Endothelial cell of umbilical vein (primary cell): ENCODE data around the gene CEP55. TPM values are rescaled to one million over a fixed set of nuclear protein-coding genes. Genes with fewer than 3 reads are reported as not detected.
A peak's percentile ranks its signal among the peaks of the same experiment; 100 is the strongest.

Experiments
- Bru-seq: library from RNA; stranded (reverse); fragments of 400-500 nt; gene quantifications from one replicate; lab custom pipeline; 2021; lab: Mats Ljungman, UMichigan
- BruChase-seq, 2 experiments: library from RNA; stranded (reverse); fragments of 400-500 nt; gene quantifications; one replicate each; lab custom pipeline; 2021; lab: Mats Ljungman, UMichigan
- BruUV-seq: library from RNA; stranded (reverse); fragments of 400-500 nt; replicated peaks from 2 replicates; lab custom pipeline; 2021; lab: Mats Ljungman, UMichigan
- CTCF ChIA-PET: fragments of 300-600, 350-600 bp; sonication (Branson Sonifier 250); formaldehyde crosslinking; loops from one replicate; lab custom pipeline; 2021; ENCODE audit warnings: antibody characterized with exemption, inconsistent platforms; lab: Charles Lee
- POLR2A ChIA-PET: fragments of 300-600, 350-600 bp; sonication (Branson Sonifier 250); formaldehyde crosslinking; loops from one replicate; lab custom pipeline; 2021; ENCODE audit warnings: antibody characterized with exemption, inconsistent platforms; lab: Charles Lee
- DNase-seq: peaks from one replicate; pipeline ENCODE4 v3.0.0-alpha.2; 2011; ENCODE audit warnings: low read depth, low spot score
- FAIRE-seq: peaks from 2 replicates; lab custom pipeline; 2011; peaks lifted over from hg19 to GRCh38; lab: Jason Lieb, UNC
- H2AFZ ChIP-seq: 2 replicates; pipeline ENCODE4 v1.6.0; 2012; ENCODE audit warnings: low read depth, low read length, control low read depth, inconsistent platforms
- H3K27ac ChIP-seq: 2 replicates; pipeline ENCODE4 v1.5.1; 2011; ENCODE audit warnings: low read depth, mild to moderate bottlenecking, control low read depth, low read length, moderate library complexity; ENCODE audit not compliant: insufficient read depth
- H3K27me3 ChIP-seq, 2 experiments: 2 replicates each; pipeline versions ENCODE4 v1.6.0 to v1.6.1; 2011; ENCODE audit warnings: low read length in 2 of 2, mixed read lengths in 1 of 2; ENCODE audit not compliant: control insufficient read depth in 2 of 2, insufficient read depth in 2 of 2
- H3K36me3 ChIP-seq, 2 experiments: 2 replicates in 1 of 2; 3 replicates in 1 of 2; pipeline ENCODE4 v1.5.1; 2011; ENCODE audit warnings: low read length in 2 of 2, mild to moderate bottlenecking in 1 of 2, moderate library complexity in 1 of 2; ENCODE audit not compliant: control insufficient read depth in 2 of 2, insufficient read depth in 2 of 2; ENCODE audit errors: extremely low read depth in 1 of 2
- H3K4me1 ChIP-seq: 3 replicates; pipeline ENCODE4 v1.5.1; 2011; ENCODE audit warnings: mild to moderate bottlenecking, low read length; ENCODE audit not compliant: control insufficient read depth, insufficient read depth; ENCODE audit errors: extremely low read depth
- H3K4me2 ChIP-seq: 2 replicates; pipeline ENCODE4 v1.6.1; 2011; ENCODE audit warnings: low read length, control low read depth, mixed read lengths; ENCODE audit not compliant: insufficient read depth
- H3K4me3 ChIP-seq, 3 experiments: fragments of 200-600 bp in 1 of 3; sonication (generic), shearing (Covaris generic) in 1 of 3; replicated peaks in 1 of 3; 2 replicates each; pipeline ENCODE4 v1.5.1; 2011 to 2016; ENCODE audit warnings: control low read depth in 3 of 3, low read length in 3 of 3, mild to moderate bottlenecking in 2 of 3, inconsistent platforms in 1 of 3, low read depth in 1 of 3, moderate library complexity in 1 of 3; ENCODE audit not compliant: insufficient read depth in 1 of 3
- H3K79me2 ChIP-seq: 2 replicates; pipeline ENCODE4 v1.6.0; 2012; ENCODE audit warnings: low read length, inconsistent platforms; ENCODE audit not compliant: control insufficient read depth, insufficient read depth
- H3K9ac ChIP-seq: replicated peaks from 2 replicates; pipeline ENCODE3; 2011; ENCODE audit warnings: low read length, control low read depth; ENCODE audit not compliant: insufficient read depth; ENCODE audit errors: extremely low read depth
- H3K9me1 ChIP-seq: replicated peaks from 3 replicates; pipeline ENCODE4 v1.6.0; 2011; ENCODE audit warnings: mild to moderate bottlenecking, low read length; ENCODE audit not compliant: control insufficient read depth, insufficient read depth; ENCODE audit errors: extremely low read depth
- H3K9me3 ChIP-seq: replicated peaks from 2 replicates; pipeline ENCODE4 v1.5.1; 2012; ENCODE audit warnings: low read length, inconsistent platforms; ENCODE audit not compliant: control insufficient read depth, insufficient read depth
- H4K20me1 ChIP-seq: replicated peaks from 2 replicates; pipeline ENCODE3; 2011; ENCODE audit warnings: mild to moderate bottlenecking, low read length; ENCODE audit not compliant: control insufficient read depth, insufficient read depth; ENCODE audit errors: extremely low read depth
- CTCF ChIP-seq, 2 donors: IDR thresholded peaks; 1 replicate in 1 of 2; 2 replicates in 1 of 2; pipeline ENCODE4 v1.5.1; 2011; ENCODE audit warnings: low read length in 2 of 2, mild to moderate bottlenecking in 2 of 2, moderate library complexity in 2 of 2, control low read depth in 1 of 2, inconsistent platforms in 1 of 2, low read depth in 1 of 2; ENCODE audit not compliant: insufficient read depth in 1 of 2; ENCODE audit errors: extremely low read depth in 1 of 2
- EZH2 ChIP-seq: IDR thresholded peaks from 2 replicates; pipeline ENCODE4 v1.6.1; 2012; ENCODE audit warnings: borderline replicate concordance, low read depth, mild to moderate bottlenecking, moderate library complexity, low read length, inconsistent platforms; ENCODE audit not compliant: severe bottlenecking
- FOS ChIP-seq: IDR thresholded peaks from 2 replicates; pipeline ENCODE4 v1.6.1; 2011; ENCODE audit warnings: mild to moderate bottlenecking, low read length, moderate library complexity, borderline replicate concordance; ENCODE audit not compliant: insufficient read depth
- GATA2 ChIP-seq: IDR thresholded peaks from 2 replicates; pipeline ENCODE4 v1.7.0; 2011; ENCODE audit warnings: low read depth, mild to moderate bottlenecking, moderate library complexity, mixed read lengths, low read length; ENCODE audit not compliant: insufficient read length, insufficient read depth
- JUN ChIP-seq: IDR thresholded peaks from 2 replicates; pipeline ENCODE4 v1.6.1; 2011; ENCODE audit warnings: borderline replicate concordance, low read depth; ENCODE audit not compliant: insufficient read length, insufficient read depth
- MAX ChIP-seq: IDR thresholded peaks from 2 replicates; pipeline ENCODE4 v1.6.1; 2011; ENCODE audit not compliant: insufficient read depth, insufficient read length
- MYC ChIP-seq: IDR thresholded peaks from one replicate; pipeline ENCODE4 v1.6.1; 2011; ENCODE audit warnings: mild to moderate bottlenecking, low read depth, low read length
- POLR2A ChIP-seq: IDR thresholded peaks from 2 replicates; pipeline ENCODE4 v1.6.1; 2012; ENCODE audit warnings: low read depth, mild to moderate bottlenecking, control low read depth, low read length
- POLR2AphosphoS5 ChIP-seq: IDR thresholded peaks from 2 replicates; pipeline ENCODE4 v1.6.1; 2012; ENCODE audit warnings: low read depth, mild to moderate bottlenecking, control low read depth, low read length, moderate library complexity; ENCODE audit not compliant: insufficient read depth
- dilution Hi-C: fragments of 300-500 bp; cut with MboI; formaldehyde crosslinking; loops from one replicate; pipeline ENCODE4 v1.15.0; 2019; ENCODE audit warnings: low sequenced_read_pairs; ENCODE audit not compliant: extremely low pct_ligation_motif_present
- intact Hi-C: fragments of 100-400 bp; cut with micrococcal nuclease; formaldehyde crosslinking; loops from one replicate; pipeline ENCODE4 v1.10.0; 2022
- long read RNA-seq: library from polyadenylated mRNA; stranded (forward); transcript quantifications from one replicate; pipeline ENCODE4 v2.0.0, GENCODE V29; 2021
- polyA minus RNA-seq, 3 experiments: library from RNA; depleted of rRNA, polyadenylated mRNA; stranded (reverse); fragments of >200 nt; gene quantifications; 1 replicate in 1 of 3; 2 replicates in 2 of 3; pipeline ENCODE4 v1.2.3, GENCODE V29; 2011
- polyA plus RNA-seq, 4 experiments: library from polyadenylated mRNA; depleted of rRNA in 3 of 4; stranded (reverse) in 3 of 4; unstranded in 1 of 4; fragments of >200 nt; gene quantifications; 2 replicates each; pipeline versions ENCODE4 v1.2.1 to v1.2.3, GENCODE V29; 2011 to 2012; ENCODE audit warnings: missing spikeins in 1 of 4
- total RNA-seq: library from RNA; stranded (reverse); gene quantifications from 2 replicates; pipeline ENCODE4 v1.2.3, GENCODE V29; 2021

CEP55 gene
- total RNA-seq (58.9 and 63.0 TPM in 2 replicates), polyA plus RNA-seq (13.8 and 17.4 TPM in 2 replicates), polyA minus RNA-seq (11.5 and 13.4 TPM in 2 replicates), Bru-seq, nascent RNA (percentile 82 among the genes with signal in this experiment), BruChase-seq, experiment 1, labeled RNA remaining after a 6-hour chase (percentile 87 among the genes with signal in this experiment), BruChase-seq, experiment 2, labeled RNA remaining after a 2-hour chase (percentile 72 among the genes with signal in this experiment)
- polyA plus RNA-seq (2011; cell fraction: cytosol; rRNA removed) = 32.1 and 33.5 TPM in 2 replicates
- 17.7 and 25.4 TPM in 2 replicates for polyA plus RNA-seq (2011; cell fraction: nucleus; rRNA removed)
- 25.8 and 64.9 TPM in 2 replicates for polyA plus RNA-seq (2012)
- 25.9 TPM for polyA minus RNA-seq (2011; cell fraction: cytosol; rRNA and poly(A)+ RNA removed)
- 7.3 and 12.3 TPM in 2 replicates for polyA minus RNA-seq (2011; cell fraction: nucleus; rRNA and poly(A)+ RNA removed)
- long read RNA-seq, transcript CEP55-201 (9 exons, 2,638 nt) = major isoform, 100 of 136 reads
- long read RNA-seq, partial matches to known transcripts = 5 of 136 reads
- long read RNA-seq, other reads (novel, unspliced or antisense) = 31 of 136 reads

- Histone ChIP-seq H3K79me2 (peaks cover 48% of the 10 kb centered on the region), H3K9me3 (no peaks in the 10 kb centered on the region), H3K9ac (peak within 1 kb of the TSS; percentile 78), H3K36me3 (peaks cover 0 to 3% of the 10 kb centered on the region in 2 experiments), H4K20me1 (no peaks in the 10 kb centered on the region), H2AFZ (peak within 1 kb of the TSS; percentile 77), H3K9me1 (no peaks in the 10 kb centered on the region), H3K4me3 (peak within 1 kb of the TSS; percentile 83 to 96 (median 89)), H3K4me1 (peaks cover 21% of the 10 kb centered on the region), H3K27me3 (no peaks in the 10 kb centered on the region), H3K27ac (peak within 1 kb of the TSS; percentile 62), H3K4me2 (peak within 1 kb of the TSS; percentile 89)
- no peak for TF ChIP-seq MYC
- no peak for TF ChIP-seq JUN
- TF ChIP-seq POLR2AphosphoS5 = peak; percentile 93
- TF ChIP-seq MAX = peak; percentile 71
- no peak for TF ChIP-seq CTCF (IDR thresholded peaks at IDR 0.05; ENCODE audit: extremely low read depth in 1 of 2, insufficient read depth in 1 of 2, low read depth in 1 of 2, low read length in 2 of 2)
- TF ChIP-seq EZH2 = no peak
- TF ChIP-seq POLR2A = peak; percentile 76
- TF ChIP-seq GATA2 = no peak
- TF ChIP-seq FOS = no peak
- peak; percentile 97 for DNase-seq
- FAIRE-seq = peak; percentile 70
- BruUV-seq = TSS peak; percentile 64
- CTCF ChIA-PET = interaction anchor here (0.7 to 2.6 kb wide), 7 partner anchors 12 to 144 kb away, joined by 3 to 21 read pairs (median 6); partner anchors contain the start of gene MYOF
- intact Hi-C loops (loop anchor here (1.0 kb wide), 1 partner anchor 120 kb away; no protein-coding TSS in a partner anchor), dilution Hi-C loops (no loop called here)
- POLR2A ChIA-PET = interaction anchor here (0.7 kb wide), 1 partner anchor 83 kb away, joined by 7 read pairs; no protein-coding TSS in a partner anchor
These were observed at the start of gene CEP55 for GRCh38 chr10:93496322-93497041. Gene CEP55 (plus strand): TSS chr10:93496612. CDS start chr10:93500052, 3,440 bp downstream.
